Tibial artery (tissue), 4 donors: ENCODE results near the gene CACNB3.

Experiments
- DNase-seq, 2 donors: peaks; one replicate each; pipeline ENCODE4 v3.0.0-alpha.2; 2019
- H3K27ac ChIP-seq, 2 donors: fragments of 200-600 bp; sonication (generic) in 1 of 2; 1 replicate in 1 of 2; 2 replicates in 1 of 2; pipeline ENCODE4 v1.5.1; 2018 to 2019; ENCODE audit warnings: mild to moderate bottlenecking in 1 of 2
- H3K27me3 ChIP-seq, 2 donors: fragments of 200-600 bp; sonication (generic) in 1 of 2; one replicate each; pipeline versions ENCODE4 v1.5.1 to v1.6.0; 2016 to 2019
- H3K36me3 ChIP-seq, 3 donors: fragments of 200-600 bp; sonication (generic) in 2 of 3; one replicate each; pipeline ENCODE4 v1.5.1; 2016 to 2019; ENCODE audit warnings: mild to moderate bottlenecking in 2 of 3
- H3K4me1 ChIP-seq, 4 donors: fragments of 200-600 bp; sonication (generic) in 2 of 4; 1 replicate in 3 of 4; 2 replicates in 1 of 4; pipeline ENCODE4 v1.5.1; 2016 to 2019
- H3K4me3 ChIP-seq, 2 donors: fragments of 200-600 bp; sonication (generic) in 1 of 2; 1 replicate in 1 of 2; 2 replicates in 1 of 2; pipeline ENCODE4 v1.5.1; 2018 to 2019; ENCODE audit warnings: mild to moderate bottlenecking in 2 of 2
- H3K9me3 ChIP-seq, 3 donors: fragments of 200-600 bp; sonication (generic) in 1 of 3; one replicate each; pipeline ENCODE4 v1.5.1; 2016 to 2019
- CTCF ChIP-seq, 2 experiments: fragments of 200-600 bp in 1 of 2; fragments of 450-650 bp in 1 of 2; IDR thresholded peaks; one replicate each; pipeline ENCODE4 v1.5.1; 2017 to 2019; ENCODE audit warnings: antibody characterized with exemption in 2 of 2, mild to moderate bottlenecking in 1 of 2, moderate library complexity in 1 of 2
- intact Hi-C: fragments of 100-400 bp; cut with DNase I; formaldehyde crosslinking; loops from one replicate; pipeline ENCODE4 v1.15.0; 2023; ENCODE audit warnings: low total_unique reads

Gene CACNB3

DNA sequence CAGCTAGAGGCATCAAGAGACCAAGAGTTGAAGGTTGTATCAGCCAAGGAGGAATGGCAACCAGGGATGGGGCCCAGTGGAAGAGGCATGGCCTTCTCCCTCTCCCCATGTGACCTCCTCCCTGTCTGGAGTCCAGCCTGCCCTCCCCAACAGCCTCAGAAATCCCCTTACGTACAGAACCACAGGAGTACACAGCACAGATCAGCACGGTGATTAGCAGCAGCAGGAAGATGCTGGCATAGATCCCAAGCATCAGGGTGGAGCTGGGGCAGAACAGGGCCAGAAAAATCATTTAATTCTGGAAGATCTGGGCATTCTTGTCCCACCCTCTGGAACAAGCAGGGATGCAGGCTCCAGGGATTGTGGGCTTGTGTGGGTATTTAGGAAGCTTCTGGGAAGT lies 43.8 kb upstream of the CACNB3 start:
- Histone ChIP-seq H3K9me3 (no peaks in the 10 kb centered on the region), H3K4me1 (peaks cover 0 to 19% (median 5%) of the 10 kb centered on the region in 4 donors), H3K27ac (no peak overlapping the region), H3K4me3 (no peak overlapping the region), H3K36me3 (peaks cover 72 to 86% (median 83%) of the 10 kb centered on the region in 3 donors), H3K27me3 (no peaks in the 10 kb centered on the region)
- no peak for DNase-seq
- TF ChIP-seq CTCF (IDR thresholded peaks at IDR 0.05), result no peak
- intact Hi-C loops, result no loop called here

DNA sequence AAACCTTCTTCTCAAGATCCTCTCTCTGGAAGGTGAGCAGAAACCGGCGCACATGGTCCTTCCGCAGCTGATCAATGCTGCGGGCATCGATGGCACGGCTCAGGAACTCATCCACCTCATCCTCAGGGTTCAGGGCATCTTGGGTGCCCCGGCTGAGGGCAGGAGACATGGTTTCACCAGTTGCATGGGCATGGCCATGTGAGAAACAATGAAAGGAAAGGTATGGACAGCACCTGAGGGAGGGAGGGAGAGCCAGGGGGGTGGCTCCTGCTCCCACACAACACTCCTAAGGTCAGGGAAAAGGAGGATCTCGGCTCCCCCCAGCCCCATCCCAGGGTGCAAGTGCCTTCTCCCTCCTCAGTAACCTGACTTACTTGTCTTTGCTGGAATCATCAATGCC lies 43.0 kb upstream of the CACNB3 start:
- no peak for DNase-seq
- no peak for TF ChIP-seq CTCF (IDR thresholded peaks at IDR 0.05)
- Histone ChIP-seq H3K27ac (no peak overlapping the region), H3K4me1 (peaks cover 1 to 27% (median 13%) of the 10 kb centered on the region in 4 donors), H3K4me3 (no peak overlapping the region), H3K36me3 (peaks cover 64 to 78% (median 78%) of the 10 kb centered on the region in 3 donors), H3K9me3 (no peaks in the 10 kb centered on the region), H3K27me3 (no peaks in the 10 kb centered on the region)
- intact Hi-C loops, result no loop called here

GRCh38 chr12:48775991-48776649 lies 42.2 kb upstream of the CACNB3 start:
- no peak for TF ChIP-seq CTCF (IDR thresholded peaks at IDR 0.05)
- no peak overlapping the region for H3K27ac ChIP-seq
- no peaks in the 10 kb centered on the region for H3K9me3 ChIP-seq
- H3K27me3 ChIP-seq, result no peaks in the 10 kb centered on the region
- no peak for DNase-seq
- H3K4me3 ChIP-seq, result no peak overlapping the region
- peaks cover 7 to 35% (median 21%) of the 10 kb centered on the region in 4 donors for H3K4me1 ChIP-seq
- H3K36me3 ChIP-seq, result peaks cover 56 to 70% (median 69%) of the 10 kb centered on the region in 3 donors
- intact Hi-C loops, result no loop called here

- Histone ChIP-seq H3K27ac (no peak overlapping the region), H3K27me3 (no peaks in the 10 kb centered on the region), H3K36me3 (peaks cover 47 to 62% (median 61%) of the 10 kb centered on the region in 3 donors), H3K4me3 (no peak overlapping the region), H3K9me3 (no peaks in the 10 kb centered on the region), H3K4me1 (peaks cover 7 to 43% (median 29%) of the 10 kb centered on the region in 4 donors)
- intact Hi-C loops, result no loop called here
- DNase-seq, result no peak
- no peak for TF ChIP-seq CTCF (IDR thresholded peaks at IDR 0.05)
Observed at GRCh38 chr12:48776956-48777355, 41.3 kb upstream of the CACNB3 start.

- no peak for TF ChIP-seq CTCF (IDR thresholded peaks at IDR 0.05)
- no peak overlapping the region for H3K27ac ChIP-seq
- H3K27me3 ChIP-seq, result no peaks in the 10 kb centered on the region
- peaks cover 7 to 51% (median 36%) of the 10 kb centered on the region in 4 donors for H3K4me1 ChIP-seq
- no peak for DNase-seq
- intact Hi-C loops, result no loop called here
- no peak overlapping the region for H3K4me3 ChIP-seq
- peaks cover 44 to 62% (median 61%) of the 10 kb centered on the region in 3 donors for H3K36me3 ChIP-seq
- H3K9me3 ChIP-seq, result no peaks in the 10 kb centered on the region
Observed at GRCh38 chr12:48777501-48778400, 40.5 kb upstream of the CACNB3 start.
